WI38 (cell line): ENCODE measurements around the gene BTAF1.
"Not testable (repeated sequence)": the region's sequence is repeated elsewhere in the genome, so short reads cannot be mapped to it uniquely, and the experiment has no call there.

ENCODE experiments used
- H3K4me3 ChIP-seq: 2 replicates; pipeline ENCODE4 v1.5.1; 2011; ENCODE audit warnings: low read depth, mild to moderate bottlenecking, control low read depth, low read length
- CTCF ChIP-seq: IDR thresholded peaks from 2 replicates; pipeline ENCODE4 v1.5.1; 2012; ENCODE audit warnings: low read depth, mild to moderate bottlenecking, control low read depth, low read length

The BTAF1 gene

GRCh38 chr10:92027141-92027540 is 103.6 kb downstream of the BTAF1 start:
- no peak for TF ChIP-seq CTCF
- H3K4me3 ChIP-seq = no peak overlapping the region

- TF ChIP-seq CTCF = no peak
- H3K4me3 ChIP-seq = no peak overlapping the region
Observed at GRCh38 chr10:92031580-92031979, 108.0 kb downstream of the BTAF1 start.

GRCh38 chr10:92033070-92033469 is 109.5 kb downstream of the BTAF1 start:
- not testable (repeated sequence) for H3K4me3 ChIP-seq

- H3K4me3 ChIP-seq = no peak overlapping the region
- TF ChIP-seq CTCF = no peak
Observed at GRCh38 chr10:92038949-92039348, 115.4 kb downstream of the BTAF1 start.

- no peak overlapping the region for H3K4me3 ChIP-seq
- TF ChIP-seq CTCF = no peak
Observed at GRCh38 chr10:92042541-92042940, 119.0 kb downstream of the BTAF1 start.

- TF ChIP-seq CTCF = no peak
Observed at GRCh38 chr10:92045641-92046106, 122.1 kb downstream of the BTAF1 start.

GRCh38 chr10:92047215-92047614 is 123.6 kb downstream of the BTAF1 start:
- H3K4me3 ChIP-seq = no peak overlapping the region
- TF ChIP-seq CTCF = no peak

More at GRCh38 chr10:92045641-92046106, 122.1 kb downstream of the BTAF1 start:
- H3K4me3 ChIP-seq = no peak overlapping the region

- no peak overlapping the region for H3K4me3 ChIP-seq
- no peak for TF ChIP-seq CTCF
Observed at GRCh38 chr10:92052088-92052487, 128.5 kb downstream of the BTAF1 start.
